NT2/D1 (cell line): Measurements from ENCODE around the gene SAMD13.

Source experiments
- SUZ12 ChIP-seq: IDR thresholded peaks from 2 replicates; pipeline ENCODE4 v1.6.1; 2011; ENCODE audit not compliant: insufficient read length, insufficient read depth; ENCODE audit errors: extremely low read depth
- YY1 ChIP-seq: IDR thresholded peaks from 2 replicates; pipeline ENCODE4 v1.6.1; 2011; ENCODE audit not compliant: insufficient read length, insufficient read depth
- ZNF274 ChIP-seq: IDR thresholded peaks from 2 replicates; pipeline ENCODE4 v1.6.1; 2011; ENCODE audit warnings: mild to moderate bottlenecking, low read depth, low read length

- no peak for TF ChIP-seq ZNF274
- no peak for TF ChIP-seq SUZ12
- no peak for TF ChIP-seq YY1
These were observed 46.5 kb downstream of the SAMD13 start for GRCh38 chr1:84347932-84348555.
